NCI-H1930 (cell line): Measurements from ENCODE around the gene FCHSD2.
"Not testable (repeated sequence)": the region's sequence is repeated elsewhere in the genome, so short reads cannot be mapped to it uniquely, and the experiment has no call there.

Experiments used
- DNase-seq, 2 experiments: peaks; one replicate each; lab custom pipeline; 2025; lab: John Stamatoyannopoulos, UW

FCHSD2 gene

GRCh38 chr11:72792437-72793021 lies 349.6 kb downstream of the FCHSD2 start:
- no peak for DNase-seq

GRCh38 chr11:72791228-72791627 lies 350.9 kb downstream of the FCHSD2 start:
- DNase-seq: not testable (repeated sequence)

- no peak for DNase-seq
Observed at GRCh38 chr11:72789493-72790131, 352.5 kb downstream of the FCHSD2 start.

DNA sequence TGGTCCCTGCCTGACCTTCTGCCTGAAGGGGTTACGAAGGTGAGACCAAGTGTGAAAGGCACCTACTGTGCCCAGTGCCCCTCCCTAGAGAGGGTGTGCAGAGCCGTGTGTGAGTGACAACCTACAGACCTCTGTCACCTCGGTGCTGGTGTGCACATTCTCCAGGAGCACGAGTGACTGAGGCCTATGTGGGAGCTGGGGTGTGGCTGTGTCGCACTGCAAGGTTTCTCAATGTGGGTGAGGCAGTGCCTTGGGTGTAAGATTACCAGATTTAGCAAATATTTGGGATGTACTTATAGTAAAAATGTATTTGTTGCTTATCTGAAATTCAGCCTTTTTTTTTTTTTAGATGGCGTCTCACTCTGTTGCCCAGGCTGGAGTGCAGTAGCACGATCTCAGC lies 353.9 kb downstream of the FCHSD2 start:
- no peak for DNase-seq

GRCh38 chr11:72787216-72788104 lies 354.7 kb downstream of the FCHSD2 start:
- no peak for DNase-seq
